ENCODE data around the gene TARBP1.

- TF ChIP-seq, protein P1, sequence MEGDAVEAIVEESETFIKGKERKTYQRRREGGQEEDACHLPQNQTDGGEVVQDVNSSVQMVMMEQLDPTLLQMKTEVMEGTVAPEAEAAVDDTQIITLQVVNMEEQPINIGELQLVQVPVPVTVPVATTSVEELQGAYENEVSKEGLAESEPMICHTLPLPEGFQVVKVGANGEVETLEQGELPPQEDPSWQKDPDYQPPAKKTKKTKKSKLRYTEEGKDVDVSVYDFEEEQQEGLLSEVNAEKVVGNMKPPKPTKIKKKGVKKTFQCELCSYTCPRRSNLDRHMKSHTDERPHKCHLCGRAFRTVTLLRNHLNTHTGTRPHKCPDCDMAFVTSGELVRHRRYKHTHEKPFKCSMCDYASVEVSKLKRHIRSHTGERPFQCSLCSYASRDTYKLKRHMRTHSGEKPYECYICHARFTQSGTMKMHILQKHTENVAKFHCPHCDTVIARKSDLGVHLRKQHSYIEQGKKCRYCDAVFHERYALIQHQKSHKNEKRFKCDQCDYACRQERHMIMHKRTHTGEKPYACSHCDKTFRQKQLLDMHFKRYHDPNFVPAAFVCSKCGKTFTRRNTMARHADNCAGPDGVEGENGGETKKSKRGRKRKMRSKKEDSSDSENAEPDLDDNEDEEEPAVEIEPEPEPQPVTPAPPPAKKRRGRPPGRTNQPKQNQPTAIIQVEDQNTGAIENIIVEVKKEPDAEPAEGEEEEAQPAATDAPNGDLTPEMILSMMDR (IDR thresholded peaks at IDR 0.05): no peak
- no peak for TF ChIP-seq POLR2A (IDR thresholded peaks at IDR 0.05)
Observed at GRCh38 chr1:234504969-234505768, 26.2 kb upstream of the TARBP1 start.
